SKM-1 treated with dmso at 0.1 percent for 144 hours (cell line): ENCODE data around the gene CYP3A4.
"Not testable (repeated sequence)": the region's sequence is repeated elsewhere in the genome, so short reads cannot be mapped to it uniquely, and the experiment has no call there.

Experiments used
- DNase-seq: peaks from one replicate; lab custom pipeline; 2025; ENCODE audit not compliant: unreplicated experiment; lab: John Stamatoyannopoulos, UW

Gene CYP3A4

GRCh38 chr7:99729486-99730237 is 54.3 kb downstream of the CYP3A4 start:
- no peak for DNase-seq

GRCh38 chr7:99728615-99729014 is 55.4 kb downstream of the CYP3A4 start:
- DNase-seq: no peak

GRCh38 chr7:99723201-99723600 is 60.8 kb downstream of the CYP3A4 start:
- not testable (repeated sequence) for DNase-seq

- no peak for DNase-seq
Observed at GRCh38 chr7:99720800-99721595, 63.0 kb downstream of the CYP3A4 start.

GRCh38 chr7:99719996-99720769 is 63.8 kb downstream of the CYP3A4 start:
- no peak for DNase-seq

GRCh38 chr7:99713995-99714570 is 69.9 kb downstream of the CYP3A4 start:
- DNase-seq: no peak

GRCh38 chr7:99709838-99710578 is 74.0 kb downstream of the CYP3A4 start:
- no peak for DNase-seq

- DNase-seq: no peak
Observed at GRCh38 chr7:99709260-99709659, 74.7 kb downstream of the CYP3A4 start.

- DNase-seq: no peak
Observed at GRCh38 chr7:99707096-99707495, 76.9 kb downstream of the CYP3A4 start.
